Activated T-cell treated with anti-CD3 and anti-CD28 coated beads for 48 hours (primary cell): Measurements from ENCODE around the gene DUSP6.

Experiments used
- DNase-seq: peaks from one replicate; pipeline ENCODE4 v3.0.0-alpha.2; 2020; ENCODE audit warnings: low read depth

DUSP6 gene

GRCh38 chr12:89352492-89353187, at the start of gene DUSP6:
Gene DUSP6 (minus strand): TSS chr12:89352501. CDS start chr12:89352039, 462 bp downstream.
- DNase-seq, result peak; percentile 84

- no peak for DNase-seq
Measured at GRCh38 chr12:89401433-89402058, 49.2 kb upstream of the DUSP6 start.

GRCh38 chr12:89400415-89400814, 48.1 kb upstream of the DUSP6 start:
- DNase-seq, result no peak

GRCh38 chr12:89395712-89396111, 43.4 kb upstream of the DUSP6 start:
- no peak for DNase-seq

GRCh38 chr12:89393551-89394121, 41.3 kb upstream of the DUSP6 start:
- no peak for DNase-seq

- DNase-seq, result no peak
Measured at GRCh38 chr12:89392391-89392790, 40.1 kb upstream of the DUSP6 start.

GRCh38 chr12:89391726-89392336, 39.5 kb upstream of the DUSP6 start:
- no peak for DNase-seq

- DNase-seq, result peak; percentile 2
Measured at GRCh38 chr12:89390802-89391673, 38.7 kb upstream of the DUSP6 start.

- DNase-seq, result peak; percentile 15
Measured at GRCh38 chr12:89389755-89390661, 37.7 kb upstream of the DUSP6 start.

GRCh38 chr12:89386138-89386537, 33.8 kb upstream of the DUSP6 start:
- DNase-seq, result no peak

- no peak for DNase-seq
Measured at GRCh38 chr12:89384807-89385206, 32.5 kb upstream of the DUSP6 start.

- no peak for DNase-seq
Measured at GRCh38 chr12:89384050-89384758, 31.9 kb upstream of the DUSP6 start.

GRCh38 chr12:89383235-89384049, 31.1 kb upstream of the DUSP6 start:
- no peak for DNase-seq

GRCh38 chr12:89382328-89382727, 30.0 kb upstream of the DUSP6 start:
- DNase-seq, result no peak

GRCh38 chr12:89379839-89380467, 27.7 kb upstream of the DUSP6 start:
- no peak for DNase-seq

- DNase-seq, result no peak
Measured at GRCh38 chr12:89379148-89379838, 27.0 kb upstream of the DUSP6 start.

GRCh38 chr12:89376844-89377243, 24.5 kb upstream of the DUSP6 start:
- no peak for DNase-seq

- DNase-seq, result no peak
Measured at GRCh38 chr12:89376202-89376529, 23.9 kb upstream of the DUSP6 start.
